UCSD-AML1 (cell line): ENCODE results near the gene ZC3HAV1.
"Not testable (repeated sequence)": the region's sequence is repeated elsewhere in the genome, so short reads cannot be mapped to it uniquely, and the experiment has no call there.

Experiments
- DNase-seq: peaks from one replicate; lab custom pipeline; 2025; ENCODE audit not compliant: unreplicated experiment; lab: John Stamatoyannopoulos, UW

ZC3HAV1 gene

DNA sequence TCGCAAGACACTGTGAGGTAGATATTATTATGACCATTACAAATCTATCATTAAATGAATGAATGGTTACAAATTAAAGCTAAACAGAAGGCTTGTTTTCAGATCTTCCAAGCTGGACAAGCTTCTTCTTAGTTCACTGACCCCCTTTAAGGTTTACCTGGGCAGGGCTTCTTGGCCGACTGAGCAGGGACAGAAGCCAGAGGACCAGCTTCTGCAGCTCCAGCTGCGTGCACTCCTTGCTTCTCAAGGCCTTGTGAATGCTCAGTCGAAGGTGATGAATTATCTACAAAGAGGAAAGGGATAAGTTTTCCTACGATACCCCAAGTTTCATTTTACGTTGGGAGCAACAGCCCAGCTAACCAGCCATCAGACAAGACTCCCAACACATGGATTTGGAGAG lies 83.0 kb downstream of the ZC3HAV1 start:
- DNase-seq: no peak

DNA sequence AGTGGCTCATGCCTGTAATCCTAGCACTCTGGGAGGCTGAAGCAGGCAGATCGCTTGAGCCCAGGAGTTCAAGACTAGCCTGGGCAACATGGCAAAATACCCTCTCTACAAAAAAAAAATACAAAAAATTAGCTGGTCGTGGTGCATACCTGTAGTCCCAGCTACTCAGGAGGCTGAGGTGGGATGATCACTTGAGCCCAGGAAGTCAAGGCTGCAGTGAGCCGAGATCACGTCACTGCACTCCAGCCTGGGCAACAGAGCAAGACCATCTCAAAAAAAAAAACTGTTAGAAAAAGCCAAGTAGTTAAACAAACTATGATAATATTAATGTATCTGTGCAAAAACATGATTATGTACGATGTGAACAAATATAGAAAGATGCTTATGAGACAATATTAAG lies 83.7 kb downstream of the ZC3HAV1 start:
- DNase-seq: not testable (repeated sequence)

DNA sequence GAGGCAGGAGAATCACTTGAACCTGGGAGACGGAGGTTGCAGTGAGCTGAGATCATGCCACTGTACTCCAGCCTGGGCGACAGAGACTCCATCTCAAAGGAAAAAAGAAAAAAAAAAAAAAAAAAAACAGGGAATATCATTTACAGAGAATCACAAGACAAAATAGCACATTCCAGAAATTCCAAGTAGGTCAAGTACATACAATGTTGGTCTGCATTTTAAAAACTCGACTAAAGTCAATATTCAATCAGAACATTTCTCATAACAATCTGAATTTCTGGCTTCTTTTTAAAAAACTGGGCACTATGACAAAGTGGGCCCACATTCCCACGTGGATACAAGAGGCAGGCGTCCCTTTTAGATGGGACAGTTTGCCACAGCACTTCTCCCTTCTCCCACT lies 86.4 kb downstream of the ZC3HAV1 start:
- DNase-seq: no peak

GRCh38 chr7:139022286-139022685 lies 87.2 kb downstream of the ZC3HAV1 start:
- no peak for DNase-seq

DNA sequence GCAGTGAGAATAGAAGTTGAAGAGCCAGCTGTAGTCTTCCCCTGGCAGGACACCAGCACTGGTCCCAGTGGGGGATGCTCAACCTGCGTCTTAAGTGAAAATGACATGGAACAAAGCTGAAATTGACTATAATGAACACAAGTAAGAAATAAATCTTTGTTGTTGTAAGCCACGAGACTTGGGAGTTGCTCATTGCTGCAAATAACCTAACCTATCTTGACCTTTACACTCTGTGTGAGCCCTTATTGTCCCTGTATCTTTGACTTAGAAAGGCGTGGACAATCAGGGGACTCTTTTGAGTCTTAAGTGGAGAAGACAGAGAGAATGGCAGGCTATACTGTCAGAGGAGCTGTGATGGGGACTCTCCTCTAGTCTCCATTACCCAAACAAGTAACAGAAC lies 90.6 kb downstream of the ZC3HAV1 start:
- no peak for DNase-seq

GRCh38 chr7:139016931-139017511 lies 92.5 kb downstream of the ZC3HAV1 start:
- DNase-seq: peak; percentile 19

GRCh38 chr7:139011373-139011772 lies 98.1 kb downstream of the ZC3HAV1 start:
- DNase-seq: no peak

- no peak for DNase-seq
Observed at GRCh38 chr7:139004321-139005090, 105.0 kb downstream of the ZC3HAV1 start.

DNA sequence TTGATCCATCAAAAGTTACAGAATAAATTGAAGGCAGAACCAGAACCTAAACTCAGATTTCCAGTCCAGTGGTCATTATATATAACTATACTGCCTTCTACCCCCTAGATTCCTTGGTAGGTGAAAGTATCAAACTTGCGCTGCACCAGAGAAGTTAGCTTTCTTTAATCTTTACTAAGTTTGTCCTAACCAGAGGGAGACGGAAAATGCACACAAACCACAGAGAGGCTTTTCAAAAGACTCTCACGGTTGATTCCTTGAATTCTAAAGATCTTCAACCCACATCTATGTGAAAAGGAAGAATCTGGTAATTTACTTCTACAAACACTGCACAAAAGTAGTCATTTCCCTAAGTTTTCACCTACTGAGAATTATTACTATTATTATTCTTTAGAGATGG lies 110.1 kb downstream of the ZC3HAV1 start:
- no peak for DNase-seq
